Limb (tissue), 2 donors: ENCODE data around the gene MEX3A.

Source experiments
- DNase-seq, 2 donors: peaks; one replicate each; pipeline ENCODE4 v3.0.0-alpha.2; 2016; ENCODE audit errors: extremely low spot score in 2 of 2

The MEX3A gene

DNA sequence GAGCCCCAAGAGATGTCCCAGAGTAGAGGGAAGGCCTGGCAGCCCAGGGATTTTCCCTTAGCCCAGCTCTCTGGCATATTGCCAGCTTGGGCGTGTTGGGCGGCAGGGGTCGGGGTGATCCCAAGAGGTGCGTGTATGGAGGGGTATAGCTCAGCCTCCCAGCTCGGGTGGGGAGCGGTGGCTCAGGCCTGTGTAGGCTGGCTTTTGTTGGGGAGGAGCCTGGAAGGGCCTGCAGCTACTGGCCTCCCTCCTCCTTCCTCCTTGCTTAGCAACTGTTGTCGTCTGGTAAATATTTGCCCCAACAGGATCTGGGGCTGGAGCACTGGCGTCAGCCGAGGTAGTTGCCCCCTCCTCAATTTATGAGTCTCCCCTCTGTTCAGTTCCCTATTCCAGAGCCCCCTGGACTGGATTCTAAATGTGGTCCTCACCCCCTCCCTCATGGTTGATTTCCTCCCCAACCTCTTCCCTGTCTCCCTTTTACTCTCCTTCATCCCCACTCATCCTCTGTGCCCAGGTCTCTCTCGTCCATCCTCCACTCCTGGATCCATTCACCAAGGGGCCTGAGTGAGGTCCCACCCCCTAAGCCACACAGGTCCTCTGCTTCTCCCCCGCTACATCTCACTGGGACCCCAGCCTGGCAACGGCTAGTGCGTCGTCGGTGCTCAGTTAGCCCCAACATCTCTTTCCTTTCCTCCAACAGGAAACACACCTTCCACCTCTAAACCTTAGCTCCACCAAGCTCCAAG is 22.0 kb upstream of the MEX3A start:
- peak; percentile 87 to 94 for DNase-seq

GRCh38 chr1:156103521-156103947 is 21.3 kb upstream of the MEX3A start:
- DNase-seq: peak; percentile 60 to 72

DNA sequence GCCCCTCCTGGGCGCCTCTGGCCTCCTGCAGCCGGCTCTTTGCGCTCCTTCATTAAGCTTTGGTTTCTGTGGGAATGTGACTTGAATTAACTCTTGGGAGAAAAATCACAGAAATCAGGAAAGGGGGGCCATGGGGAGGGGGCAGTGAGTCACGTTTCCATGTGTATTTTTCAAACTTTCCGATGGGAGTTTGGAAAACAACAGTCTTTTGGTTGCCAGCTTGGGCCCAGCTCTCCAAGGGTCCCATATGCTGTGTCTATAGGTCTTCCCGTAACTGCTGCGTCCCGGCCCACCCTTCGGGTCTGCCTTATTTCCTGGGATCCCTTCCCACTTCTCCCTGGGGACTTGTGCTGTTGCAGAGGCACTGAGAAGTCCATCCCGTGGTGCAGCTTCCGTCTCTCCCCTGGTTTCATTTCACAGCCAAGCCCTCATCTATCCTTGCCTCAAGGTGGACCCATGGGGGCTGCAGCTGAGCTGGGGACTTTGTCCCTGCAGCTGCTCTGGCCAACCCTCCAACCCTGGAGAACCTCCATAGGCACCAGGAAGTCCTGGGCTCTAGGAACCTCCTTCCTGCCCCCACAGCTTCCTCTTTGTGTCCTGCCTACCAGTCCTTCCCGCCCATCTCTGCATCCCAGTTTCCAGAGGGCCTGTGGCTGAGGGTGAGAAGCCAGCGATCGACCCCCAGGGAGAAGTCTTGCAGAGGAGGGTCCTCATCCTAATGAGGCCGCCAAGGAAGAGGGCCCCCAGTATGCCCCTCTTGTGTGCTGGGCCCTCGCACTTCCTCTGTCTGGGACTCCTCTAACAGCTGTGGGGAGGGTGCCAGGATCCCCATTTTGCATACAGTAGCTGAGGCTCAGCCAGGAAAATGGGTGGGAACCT is 20.6 kb upstream of the MEX3A start:
- DNase-seq: peak in 1 of 2 donors; percentile 54

- no peak for DNase-seq
These were observed 19.6 kb upstream of the MEX3A start for GRCh38 chr1:156101880-156102279.

- DNase-seq: no peak
These were observed 18.1 kb upstream of the MEX3A start for GRCh38 chr1:156100205-156100995.

GRCh38 chr1:156099282-156099681 is 17.0 kb upstream of the MEX3A start:
- DNase-seq: no peak

GRCh38 chr1:156098784-156099183 is 16.5 kb upstream of the MEX3A start:
- DNase-seq: no peak

- DNase-seq: no peak
These were observed 15.4 kb upstream of the MEX3A start for GRCh38 chr1:156097499-156098178.

- peak in 1 of 2 donors; percentile 90 for DNase-seq
These were observed 14.6 kb upstream of the MEX3A start for GRCh38 chr1:156096640-156097391.

- DNase-seq: no peak
These were observed 13.7 kb upstream of the MEX3A start for GRCh38 chr1:156095906-156096508.

DNA sequence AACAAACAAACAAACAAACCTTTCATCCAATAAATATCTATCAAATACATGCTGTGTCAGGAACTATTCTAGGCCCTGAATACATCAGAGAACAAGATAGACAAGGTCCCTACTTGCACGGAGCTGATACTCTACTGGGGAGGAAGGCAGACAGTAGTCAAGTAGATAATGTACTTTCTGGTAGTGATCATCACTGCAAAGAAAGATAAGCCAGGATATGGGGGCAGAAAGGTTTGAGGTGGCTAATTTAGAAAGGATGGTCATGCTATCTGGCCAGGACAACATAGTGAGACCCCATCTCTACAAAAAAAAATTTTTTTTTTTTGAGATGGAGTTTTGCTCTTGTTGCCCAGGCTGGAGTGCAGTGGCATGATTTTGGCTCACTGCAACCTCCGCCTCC is 9.3 kb upstream of the MEX3A start:
- no peak for DNase-seq

GRCh38 chr1:156090840-156091188 is 8.5 kb upstream of the MEX3A start:
- DNase-seq: peak; percentile 81 to 88

DNA sequence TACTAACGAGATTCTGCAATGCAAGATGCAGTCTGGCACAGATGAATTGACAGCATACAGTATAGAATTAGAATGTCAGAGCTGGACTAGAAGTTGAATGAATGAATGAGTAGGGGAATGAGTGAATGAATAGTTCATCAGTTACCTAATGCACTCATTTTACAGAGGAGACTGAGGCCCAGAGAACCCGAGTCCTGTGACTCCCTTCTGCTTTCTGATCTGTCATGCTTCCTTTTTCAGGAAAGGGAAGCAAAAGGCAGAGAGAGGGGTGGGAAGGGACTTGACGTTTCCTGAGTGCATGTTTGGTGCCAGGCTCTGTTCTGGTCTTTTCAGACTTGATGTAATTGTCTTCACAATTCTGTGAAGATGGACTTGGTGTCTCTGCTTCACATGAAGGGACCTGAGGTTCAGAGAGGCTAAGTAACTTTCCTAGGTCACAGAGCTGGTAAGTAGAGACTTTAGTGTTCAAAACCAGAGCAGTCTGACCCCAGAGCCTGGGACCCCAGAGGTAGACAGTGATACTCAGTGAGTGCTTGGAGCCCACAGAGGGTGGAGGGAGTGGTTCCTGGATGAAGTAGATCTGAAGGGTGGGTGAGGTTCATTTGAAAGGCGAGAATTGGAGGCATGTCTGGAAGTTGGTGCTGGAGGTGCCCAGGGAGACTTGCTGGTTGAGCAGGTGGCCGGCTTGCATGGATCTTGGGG is 8.0 kb upstream of the MEX3A start:
- no peak for DNase-seq

DNA sequence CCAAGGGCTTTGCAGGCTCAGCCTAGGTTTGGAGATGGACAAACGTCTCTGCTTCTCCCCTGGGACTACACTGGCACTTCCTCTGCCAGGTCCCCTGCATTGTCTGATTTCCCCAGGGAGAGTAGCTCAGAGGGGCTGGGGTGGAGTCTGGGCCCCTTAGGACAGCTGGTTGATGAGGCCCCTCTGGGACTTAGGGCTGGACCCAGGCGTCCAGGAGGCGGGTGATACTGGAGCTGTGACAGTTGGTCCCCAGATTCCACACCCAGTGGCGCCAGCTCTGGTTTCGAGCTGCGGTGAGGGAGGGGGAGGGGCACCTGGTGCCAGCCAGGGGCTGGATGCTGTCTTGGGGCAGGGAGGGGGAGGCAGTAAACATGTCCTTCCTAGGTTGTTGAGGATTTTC is 7.4 kb upstream of the MEX3A start:
- DNase-seq: no peak

DNA sequence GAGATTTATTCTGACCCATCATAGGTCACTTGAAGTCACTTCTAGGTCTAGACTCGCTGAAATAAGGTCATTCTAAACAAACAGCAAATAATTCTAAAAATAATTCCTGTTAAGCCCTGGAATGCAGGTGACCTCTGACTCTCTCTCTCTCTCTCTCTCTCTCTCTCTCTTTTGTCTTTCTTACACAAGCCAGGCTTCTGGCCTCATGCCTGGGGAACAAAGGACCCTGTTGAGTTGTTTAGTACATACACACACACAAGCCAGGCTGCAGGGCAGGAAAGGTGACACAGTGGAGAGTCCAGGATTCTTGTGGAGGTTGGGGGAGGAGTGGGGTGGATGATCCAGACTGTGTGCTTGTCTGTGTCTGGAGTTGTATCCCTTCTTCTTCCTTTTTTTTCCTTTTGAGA is 4.0 kb upstream of the MEX3A start:
- no peak for DNase-seq

DNA sequence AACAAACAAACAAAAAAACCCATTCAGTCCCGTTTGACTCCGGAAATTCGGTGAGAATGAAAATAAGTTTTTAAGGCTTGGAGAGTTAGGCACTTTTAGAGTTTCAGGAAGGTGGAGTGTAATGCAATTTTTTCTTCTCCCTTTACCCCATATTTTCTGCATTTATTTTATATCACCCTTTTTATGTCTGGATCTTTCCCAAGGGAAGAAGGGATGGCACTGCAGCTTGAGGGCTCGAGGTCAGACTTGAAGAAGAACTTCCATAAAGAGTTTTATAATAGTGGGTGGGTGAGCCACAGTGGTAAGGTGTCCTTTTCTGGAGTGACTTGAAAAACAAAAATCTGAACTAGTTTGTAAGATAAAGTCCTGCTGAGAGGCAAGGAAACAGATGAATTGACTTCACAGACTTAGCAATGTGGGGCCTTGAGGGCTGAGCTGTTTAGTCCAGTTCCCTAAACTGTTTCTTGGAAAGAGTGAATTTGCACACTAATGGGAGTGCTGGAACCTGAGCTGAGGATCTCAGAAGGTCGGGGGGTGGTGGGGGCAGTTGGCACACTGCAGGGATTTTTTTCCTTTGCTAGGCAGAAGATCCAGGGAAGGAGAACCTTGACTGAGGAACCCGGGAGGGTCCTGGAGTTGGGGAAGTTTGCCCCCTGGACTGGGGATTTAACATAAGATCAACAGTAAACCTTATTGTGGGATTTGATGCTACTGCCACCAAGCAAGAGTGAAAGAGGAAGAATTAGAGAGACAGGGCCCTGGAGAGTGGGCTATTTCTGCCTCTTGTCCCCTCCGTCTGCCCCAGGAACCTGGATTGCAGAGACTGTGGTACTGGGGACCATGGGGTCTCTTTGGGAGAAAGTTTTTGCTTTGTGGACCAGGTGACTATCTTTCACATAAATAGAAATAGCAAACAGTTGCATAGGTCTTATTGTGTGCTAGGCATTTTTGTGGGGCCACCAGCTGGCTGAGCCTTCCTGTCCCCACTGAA is 1.8 kb upstream of the MEX3A start:
- DNase-seq: no peak

DNA sequence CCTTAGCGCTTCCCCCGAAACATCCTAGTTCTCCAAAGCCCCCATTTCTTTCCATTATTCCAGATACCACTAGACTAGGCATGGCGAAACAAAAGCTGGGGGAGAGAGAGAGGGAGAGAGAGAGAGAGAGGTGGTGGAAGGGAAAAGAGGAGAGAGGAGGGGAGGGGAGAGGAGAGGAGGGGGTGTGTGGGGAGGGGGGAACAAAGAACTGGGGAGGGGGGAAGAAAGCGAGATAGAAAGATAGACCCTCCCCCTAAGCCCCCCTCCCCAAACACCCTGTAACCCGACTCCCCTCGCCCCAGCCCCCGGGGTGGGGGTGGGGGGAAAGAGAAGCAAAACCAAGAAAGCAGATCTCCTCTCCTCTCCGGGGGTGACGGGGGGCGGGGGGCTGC is 352 bp downstream of the MEX3A start:
- peak in 1 of 2 donors; percentile 61 for DNase-seq

- DNase-seq: peak in 1 of 2 donors; percentile 72
These were observed 917 bp downstream of the MEX3A start for GRCh38 chr1:156081180-156081916.
